SIG-M5 treated with dmso at 0.1 percent for 504 hours (cell line): ENCODE results near the gene QRICH2.
"Not testable (repeated sequence)": the region's sequence is repeated elsewhere in the genome, so short reads cannot be mapped to it uniquely, and the experiment has no call there.

ENCODE experiments used
- DNase-seq: peaks from one replicate; lab custom pipeline; 2025; ENCODE audit not compliant: unreplicated experiment; lab: John Stamatoyannopoulos, UW

QRICH2 gene, protein sequence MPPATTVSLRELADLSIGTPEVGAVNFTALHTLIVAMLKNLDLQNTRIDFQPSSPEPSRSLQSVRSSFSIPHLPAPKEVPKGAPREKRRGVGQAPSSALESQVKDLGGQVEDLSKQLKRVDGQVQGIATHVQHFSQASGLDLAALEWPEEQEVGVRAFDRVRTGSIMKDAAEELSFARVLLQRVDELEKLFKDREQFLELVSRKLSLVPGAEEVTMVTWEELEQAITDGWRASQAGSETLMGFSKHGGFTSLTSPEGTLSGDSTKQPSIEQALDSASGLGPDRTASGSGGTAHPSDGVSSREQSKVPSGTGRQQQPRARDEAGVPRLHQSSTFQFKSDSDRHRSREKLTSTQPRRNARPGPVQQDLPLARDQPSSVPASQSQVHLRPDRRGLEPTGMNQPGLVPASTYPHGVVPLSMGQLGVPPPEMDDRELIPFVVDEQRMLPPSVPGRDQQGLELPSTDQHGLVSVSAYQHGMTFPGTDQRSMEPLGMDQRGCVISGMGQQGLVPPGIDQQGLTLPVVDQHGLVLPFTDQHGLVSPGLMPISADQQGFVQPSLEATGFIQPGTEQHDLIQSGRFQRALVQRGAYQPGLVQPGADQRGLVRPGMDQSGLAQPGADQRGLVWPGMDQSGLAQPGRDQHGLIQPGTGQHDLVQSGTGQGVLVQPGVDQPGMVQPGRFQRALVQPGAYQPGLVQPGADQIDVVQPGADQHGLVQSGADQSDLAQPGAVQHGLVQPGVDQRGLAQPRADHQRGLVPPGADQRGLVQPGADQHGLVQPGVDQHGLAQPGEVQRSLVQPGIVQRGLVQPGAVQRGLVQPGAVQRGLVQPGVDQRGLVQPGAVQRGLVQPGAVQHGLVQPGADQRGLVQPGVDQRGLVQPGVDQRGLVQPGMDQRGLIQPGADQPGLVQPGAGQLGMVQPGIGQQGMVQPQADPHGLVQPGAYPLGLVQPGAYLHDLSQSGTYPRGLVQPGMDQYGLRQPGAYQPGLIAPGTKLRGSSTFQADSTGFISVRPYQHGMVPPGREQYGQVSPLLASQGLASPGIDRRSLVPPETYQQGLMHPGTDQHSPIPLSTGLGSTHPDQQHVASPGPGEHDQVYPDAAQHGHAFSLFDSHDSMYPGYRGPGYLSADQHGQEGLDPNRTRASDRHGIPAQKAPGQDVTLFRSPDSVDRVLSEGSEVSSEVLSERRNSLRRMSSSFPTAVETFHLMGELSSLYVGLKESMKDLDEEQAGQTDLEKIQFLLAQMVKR (N-terminal part only)

DNA sequence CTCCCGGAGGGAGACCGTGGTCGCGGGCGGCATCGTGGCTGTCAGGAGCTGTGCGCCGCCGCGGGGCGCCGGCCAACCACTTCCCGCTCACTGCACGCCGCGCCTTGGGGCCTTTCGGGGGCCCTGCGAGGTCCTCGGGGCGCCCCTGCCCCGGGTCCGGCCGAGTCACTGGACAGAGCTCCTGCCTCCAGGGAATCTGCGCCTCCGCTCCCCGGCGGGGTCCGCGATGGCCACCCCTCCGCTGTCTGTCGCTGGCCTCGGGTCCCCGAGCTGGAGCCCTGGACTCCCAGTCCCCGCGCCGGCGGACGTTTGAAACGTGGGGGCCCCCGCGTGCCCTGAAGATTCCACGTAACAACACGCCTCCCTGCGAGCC lies at the start of gene QRICH2:
TSS of gene QRICH2 (minus strand) at position 311 of the 373 bp plus-strand sequence. CDS start at position 33, 278 bp downstream.
- no peak for DNase-seq

DNA sequence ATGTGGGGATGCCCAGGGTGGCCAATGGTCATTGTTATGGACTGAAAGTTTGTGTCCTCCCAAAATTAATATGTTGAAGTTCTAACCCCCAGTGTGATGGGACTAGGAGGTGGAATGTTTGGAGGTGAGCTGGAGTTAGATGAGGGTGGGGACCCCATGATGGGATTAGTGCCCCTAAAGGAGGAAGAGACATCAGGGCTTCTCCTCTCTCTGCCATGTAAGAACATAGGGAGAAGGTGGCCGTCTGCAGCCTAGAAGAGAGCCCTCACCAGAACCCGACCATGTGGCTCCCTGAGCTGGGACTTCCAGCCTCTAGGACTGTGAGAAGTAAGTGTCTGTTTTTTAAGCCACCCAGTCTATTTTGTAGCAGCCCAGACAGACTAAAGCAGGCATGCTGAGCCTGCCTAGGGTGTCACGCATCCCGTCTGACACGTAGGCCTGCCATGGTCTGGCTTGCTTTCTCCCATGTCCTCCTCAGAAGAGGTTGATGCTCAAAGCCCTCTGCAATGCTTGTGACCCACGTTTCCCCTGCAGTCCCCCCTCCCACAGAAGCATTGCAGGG lies 49.6 kb upstream of the QRICH2 start:
- DNase-seq: no peak

DNA sequence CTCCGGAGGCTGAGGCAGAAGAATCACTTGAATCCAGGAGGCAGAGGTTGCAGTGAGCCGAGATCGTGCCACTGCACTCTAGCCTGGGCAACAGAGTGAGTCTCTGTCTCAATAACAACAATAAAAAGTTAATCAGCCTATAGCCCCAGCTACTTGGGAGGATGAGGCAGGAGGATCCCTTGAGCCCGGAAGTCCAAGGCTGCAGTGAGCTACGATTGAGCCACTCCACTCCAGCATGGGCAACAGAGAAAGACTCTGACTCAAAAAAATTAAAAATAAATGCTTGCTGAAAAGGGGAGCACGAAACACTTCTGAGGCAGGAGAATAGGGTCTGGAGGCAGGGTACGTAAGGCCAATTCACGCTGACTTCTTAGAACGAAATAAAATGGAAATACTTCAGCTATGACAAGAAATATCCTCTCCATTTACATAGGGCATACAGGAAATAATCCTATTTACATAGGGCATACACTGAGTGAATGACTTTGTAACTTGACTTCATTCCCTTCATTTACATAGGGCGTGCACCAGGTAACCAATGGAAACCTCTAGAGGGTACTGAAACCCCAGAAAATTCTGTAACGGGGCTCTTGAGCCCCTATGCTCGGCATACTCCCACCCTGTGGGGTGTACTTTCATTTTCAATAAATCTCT lies 48.9 kb upstream of the QRICH2 start:
- no peak for DNase-seq

DNA sequence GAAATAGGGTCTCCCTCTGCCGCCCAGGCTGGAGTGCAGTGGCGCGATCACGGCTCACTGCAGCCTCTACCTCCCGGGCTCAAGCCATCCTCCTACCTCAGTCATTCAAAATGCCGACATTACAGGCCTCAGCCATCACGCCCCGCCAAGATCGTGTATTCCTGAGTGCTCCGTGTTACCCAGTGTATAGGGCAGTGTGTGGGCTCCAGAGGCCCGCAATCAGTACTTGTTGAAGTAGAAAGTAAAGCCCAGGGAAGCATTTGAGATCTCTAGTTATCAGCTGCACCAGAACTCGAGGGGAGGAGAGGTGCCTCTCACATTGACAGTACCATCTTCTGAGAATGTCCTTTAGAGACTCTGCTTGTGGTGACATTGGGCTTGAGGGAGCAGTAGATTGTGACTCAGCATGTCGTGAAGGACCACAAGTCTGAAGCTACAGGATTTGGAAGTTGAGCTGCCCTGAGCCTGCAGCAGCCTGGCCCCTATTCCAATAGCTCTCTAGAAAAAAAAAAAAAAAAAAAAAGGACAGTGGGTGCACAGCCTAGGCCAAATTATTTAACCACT lies 46.8 kb upstream of the QRICH2 start:
- DNase-seq: peak; percentile 37

DNA sequence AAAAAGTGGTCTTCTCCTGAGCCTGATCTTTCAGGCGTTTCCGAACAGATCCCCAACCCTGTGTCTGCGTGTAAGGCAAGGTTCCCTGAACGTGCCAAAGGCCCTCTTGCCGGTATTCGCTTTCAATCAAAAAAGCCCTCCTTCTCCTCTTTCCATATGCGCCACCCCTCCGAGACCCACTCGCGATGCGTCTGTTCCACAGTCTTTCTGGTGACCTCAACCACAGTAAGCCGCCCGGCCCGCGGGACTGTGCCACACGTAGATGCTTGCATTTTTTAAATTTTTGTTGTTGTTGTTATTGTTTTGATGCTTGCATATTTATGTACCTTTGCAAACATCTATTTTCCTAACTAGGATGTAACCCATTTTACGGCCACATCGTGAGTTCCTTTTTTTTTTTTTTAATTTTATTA lies 46.2 kb upstream of the QRICH2 start:
- DNase-seq: no peak

DNA sequence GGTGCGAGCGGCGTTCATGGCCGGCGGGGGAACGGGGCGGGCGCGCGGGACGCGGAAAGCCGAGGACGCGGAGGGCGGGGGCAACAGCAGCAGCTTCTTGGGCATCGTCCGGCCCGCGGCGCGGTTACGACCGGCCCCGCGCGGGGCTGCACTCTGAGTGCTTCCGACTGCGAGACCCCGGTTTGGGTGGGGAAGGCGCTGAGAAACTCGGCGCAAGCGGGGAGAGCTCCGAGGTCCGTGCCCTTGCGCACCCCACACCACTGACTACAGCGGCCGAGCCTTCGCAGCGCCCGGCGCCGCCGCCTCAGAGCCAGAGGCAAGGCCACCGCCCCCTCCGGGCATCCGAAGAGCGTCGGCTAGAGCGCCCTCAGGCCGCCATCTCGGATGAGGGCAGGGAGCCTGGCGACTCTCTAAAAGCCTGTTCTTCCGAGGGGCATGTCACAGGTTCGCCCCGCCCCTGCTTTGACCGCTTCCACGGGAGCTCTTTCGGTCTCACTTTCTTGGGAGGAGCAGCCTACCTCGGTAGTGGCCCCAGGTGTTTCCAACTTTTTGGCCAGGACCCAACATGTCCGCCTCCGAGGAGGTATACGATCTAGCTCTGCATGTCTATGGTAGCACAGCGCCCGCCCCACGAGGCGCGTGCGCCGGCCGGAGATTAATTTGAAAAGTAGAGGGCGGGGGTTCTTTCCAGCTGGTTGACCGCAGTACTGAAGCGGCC lies 45.7 kb upstream of the QRICH2 start, which contains the start of gene PRPSAP1:
TSS of gene PRPSAP1 (minus strand) at position 318 of the 718 bp plus-strand sequence. CDS start at position 105, 213 bp downstream.
- peak; percentile 92 for DNase-seq

DNA sequence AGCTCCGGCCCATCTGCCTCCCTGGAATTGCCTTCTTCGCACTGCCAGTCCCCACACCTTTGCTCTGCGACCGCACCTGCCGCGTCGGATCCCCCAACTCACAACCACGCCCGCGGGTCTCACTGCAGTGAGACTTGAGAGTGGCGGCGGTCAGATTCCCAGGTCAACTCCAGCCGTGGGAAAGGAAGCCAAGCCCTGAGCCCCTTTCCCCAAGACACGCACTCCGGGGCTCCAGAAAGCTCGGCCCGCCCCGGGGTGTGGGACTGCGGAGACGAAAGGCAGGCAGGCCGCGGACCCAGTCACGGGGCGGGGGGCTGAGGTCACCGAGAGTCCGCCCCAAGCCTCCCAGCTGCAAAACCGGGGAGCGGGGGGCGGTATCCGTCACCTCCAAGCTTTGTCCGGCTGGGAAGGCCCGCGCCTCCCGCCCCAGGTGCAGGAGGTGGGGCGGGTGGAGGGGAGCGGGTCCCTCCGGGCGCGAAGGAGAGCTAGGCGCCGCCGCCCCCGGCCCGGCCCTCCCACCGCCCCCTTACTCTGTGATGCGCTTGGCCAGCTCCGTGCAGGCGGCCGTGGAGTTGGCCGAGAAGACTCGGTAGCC lies 45.0 kb upstream of the QRICH2 start:
- DNase-seq: no peak

DNA sequence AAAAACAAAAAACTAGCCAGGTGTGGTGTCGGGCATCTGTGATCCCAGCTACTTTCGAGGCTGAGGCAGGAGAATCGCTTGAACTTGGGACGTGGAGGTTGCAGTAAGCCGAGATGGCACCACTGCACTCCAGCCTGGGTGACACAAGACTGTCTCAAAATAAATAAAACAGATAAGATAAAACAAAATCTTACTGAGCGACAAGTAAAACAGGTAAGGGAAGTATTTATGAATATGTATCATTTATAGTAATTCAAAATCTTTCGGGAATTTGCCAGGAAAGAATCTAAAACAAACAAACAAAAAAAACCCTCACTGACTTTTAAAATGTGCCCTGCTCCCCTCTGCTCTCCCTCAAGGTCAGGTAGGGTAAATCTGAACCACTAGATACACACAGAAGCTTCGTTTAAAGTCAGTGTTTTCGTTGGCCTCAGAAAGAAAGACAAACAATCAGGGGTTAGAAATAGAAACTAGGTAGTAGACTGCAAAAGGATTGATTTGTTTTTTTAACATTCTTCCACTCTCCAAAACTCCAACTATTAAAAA lies 43.5 kb upstream of the QRICH2 start:
- DNase-seq: no peak

DNA sequence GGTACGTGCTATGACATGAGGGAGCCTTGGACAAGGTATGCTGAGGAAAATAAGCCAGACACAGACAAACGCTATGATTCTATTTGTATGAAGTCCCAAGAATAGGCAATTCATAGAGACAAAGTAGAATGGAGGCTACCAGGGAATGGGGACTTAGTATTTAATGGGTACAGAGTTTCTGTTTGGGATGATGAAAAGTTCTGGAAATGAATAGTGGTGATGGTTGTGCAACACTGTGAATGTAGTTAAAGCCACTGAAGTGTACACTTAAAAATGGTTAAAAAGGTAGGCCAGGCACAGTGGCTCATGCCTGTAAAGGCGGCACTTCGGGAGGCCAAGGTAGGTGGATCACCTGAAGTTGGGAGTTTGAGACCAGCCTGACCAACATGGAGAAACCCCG lies 42.4 kb upstream of the QRICH2 start:
- no peak for DNase-seq

DNA sequence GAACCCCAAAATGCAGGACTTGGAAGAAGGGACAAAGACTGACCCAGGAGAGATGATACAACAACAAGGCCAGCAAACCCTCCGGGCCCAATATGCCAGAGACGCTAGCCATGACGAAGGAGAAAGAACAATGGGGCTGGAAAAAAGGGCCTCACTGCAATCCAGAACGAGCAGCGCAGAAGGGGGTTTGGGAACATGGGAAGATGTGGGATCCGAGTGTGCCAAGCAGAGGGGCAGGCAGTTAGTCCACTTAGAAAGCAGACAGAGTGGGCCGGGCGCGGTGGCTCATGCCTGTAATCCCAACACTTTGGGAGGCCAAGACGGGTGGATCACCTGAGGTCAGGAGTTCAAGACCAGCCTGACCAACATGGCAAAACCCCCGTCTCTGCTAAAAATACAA lies 38.9 kb upstream of the QRICH2 start:
- DNase-seq: not testable (repeated sequence)

DNA sequence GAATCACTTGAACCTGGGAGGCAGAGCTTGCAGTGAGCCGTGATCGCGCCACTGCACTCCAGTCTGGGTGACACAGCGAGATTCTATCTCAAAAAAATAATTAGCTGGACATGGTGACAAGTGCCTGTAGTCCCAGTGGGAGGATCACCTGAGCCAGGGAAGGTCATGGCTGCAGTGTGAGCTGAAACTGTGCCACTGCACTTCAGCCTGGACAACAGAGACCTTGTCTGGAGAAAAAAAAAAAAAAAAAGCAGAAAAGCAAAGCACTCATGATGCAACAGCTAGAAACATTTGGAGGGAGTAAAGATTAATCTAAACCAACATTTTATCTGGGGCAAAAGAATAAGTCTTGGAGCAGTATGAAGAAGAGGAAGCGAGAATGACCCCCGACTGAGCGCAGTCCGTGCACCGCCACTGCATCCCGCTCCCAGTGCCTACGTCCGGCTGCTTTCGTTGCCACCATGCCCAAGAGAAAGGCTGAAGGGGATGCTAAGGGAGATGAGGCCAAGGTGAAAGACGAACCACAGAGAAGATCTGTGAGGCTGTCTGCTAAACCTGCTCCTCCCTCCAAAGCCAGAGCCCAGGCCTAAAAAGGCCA lies 37.4 kb upstream of the QRICH2 start:
- DNase-seq: peak; percentile 18

DNA sequence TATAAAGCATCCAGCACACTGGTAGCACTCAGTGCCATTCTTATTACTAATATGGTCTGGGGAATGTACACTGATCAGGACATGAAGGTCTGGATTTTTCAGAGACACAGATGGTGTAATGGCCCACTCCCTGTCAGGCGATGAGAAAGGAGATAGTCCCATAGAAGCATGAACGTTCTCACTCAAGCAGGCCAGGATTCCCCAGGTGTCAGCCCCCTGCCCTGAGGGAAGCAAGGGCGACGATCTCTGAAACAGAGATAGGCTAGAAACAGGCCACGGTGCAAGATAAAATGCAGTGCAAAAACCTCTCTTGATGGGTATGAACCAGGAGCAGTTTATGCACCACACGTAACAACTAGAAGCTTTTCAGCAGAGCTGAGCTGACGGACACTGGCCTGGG lies 35.0 kb upstream of the QRICH2 start:
- DNase-seq: no peak

DNA sequence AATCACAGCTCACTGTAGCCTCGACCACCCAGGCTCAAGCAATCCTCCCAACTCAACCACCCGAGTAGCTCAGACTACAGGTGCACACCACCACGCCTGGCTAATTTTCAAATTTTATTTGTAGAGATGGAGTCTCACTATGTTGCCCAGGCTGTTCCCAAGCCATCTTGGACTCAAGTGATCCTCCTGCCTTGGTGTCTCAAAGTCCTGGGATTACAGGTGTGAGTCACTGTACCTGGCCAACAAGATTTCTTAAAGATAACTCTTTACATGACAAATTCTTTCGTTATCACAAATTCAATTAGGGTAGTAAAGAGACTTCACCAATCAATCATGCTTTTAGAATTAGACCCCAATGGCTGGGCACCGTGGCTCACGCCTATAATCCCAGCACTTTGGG lies 33.2 kb upstream of the QRICH2 start:
- no peak for DNase-seq

DNA sequence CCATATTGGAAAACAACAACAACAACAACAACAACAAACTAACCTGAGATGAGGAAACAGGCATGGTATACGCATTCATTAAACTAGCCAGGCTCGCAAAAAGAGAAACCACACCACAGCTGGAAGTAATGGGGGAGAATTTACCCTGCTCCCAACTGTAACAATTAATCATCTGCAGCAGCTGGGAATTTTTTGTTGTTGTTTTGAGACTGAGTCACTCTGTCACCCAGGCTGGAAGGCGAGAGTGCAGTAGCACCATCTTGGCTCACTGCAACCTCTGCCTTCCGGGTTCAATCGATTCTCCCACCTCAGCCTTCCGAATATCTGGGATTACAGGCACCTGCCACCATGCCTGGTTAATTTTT lies 29.3 kb upstream of the QRICH2 start:
- no peak for DNase-seq

DNA sequence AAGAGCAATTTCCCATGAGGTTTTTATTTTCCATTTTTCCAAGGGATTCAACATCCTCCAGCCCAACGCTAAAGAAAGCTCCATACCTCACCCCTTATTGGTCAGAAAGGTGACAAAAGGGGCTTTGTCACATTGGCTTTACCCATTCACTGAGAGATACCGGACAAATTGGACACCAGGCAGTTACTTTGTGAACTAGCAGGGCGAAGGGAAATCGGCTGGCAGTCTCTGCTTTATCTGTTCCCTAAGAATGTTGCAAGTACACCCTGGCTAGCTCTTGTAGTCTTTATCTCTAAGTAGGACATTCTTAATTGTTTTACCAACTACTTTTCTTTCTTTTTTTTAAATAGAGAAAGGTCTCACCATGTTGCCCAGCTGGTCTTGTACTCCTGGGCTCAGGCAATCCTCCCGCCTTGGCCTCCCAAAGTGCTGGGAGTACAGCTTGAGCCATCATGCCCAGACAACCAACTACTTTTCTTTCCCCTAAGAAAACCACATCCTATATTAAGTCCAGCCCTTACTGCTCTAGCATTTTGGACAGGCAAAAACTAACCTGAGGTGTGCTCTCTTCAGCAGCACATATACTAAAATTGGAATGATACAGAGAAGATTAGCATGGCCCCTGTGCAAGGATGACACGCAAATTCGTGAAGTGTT lies 28.8 kb upstream of the QRICH2 start:
- no peak for DNase-seq

DNA sequence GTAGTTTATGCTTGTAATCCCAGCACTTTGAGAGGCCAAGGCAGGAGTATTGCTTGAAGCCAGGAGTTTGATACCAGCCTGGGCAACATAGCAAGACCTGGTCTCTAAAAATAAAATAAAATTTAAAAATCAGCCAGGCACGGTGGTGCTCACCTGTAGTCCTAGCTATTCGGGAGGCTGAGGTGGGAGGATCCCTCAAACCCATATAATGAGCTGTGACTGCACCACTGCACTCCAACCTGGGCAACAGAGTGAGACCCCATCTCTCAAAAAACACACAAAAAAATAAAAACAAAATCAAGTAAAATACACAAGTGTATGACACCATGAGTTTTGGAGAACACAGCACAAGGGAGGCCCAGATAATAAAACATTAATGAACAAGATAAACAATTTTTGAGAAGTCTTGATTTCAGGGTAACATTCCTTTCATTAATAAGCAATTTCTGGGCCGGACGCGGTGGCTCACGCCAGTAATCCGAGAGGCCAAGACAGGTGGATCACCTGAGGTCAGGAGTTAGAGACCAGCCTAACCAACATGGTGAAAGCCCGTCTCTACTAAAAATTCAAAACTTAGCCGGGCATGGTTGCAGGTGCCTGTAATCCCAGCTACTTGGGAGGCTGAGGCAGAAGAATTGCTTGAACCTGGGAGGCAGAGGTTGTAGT lies 27.8 kb upstream of the QRICH2 start:
- DNase-seq: no peak
